Measurements from ENCODE around the gene CLECL1.

Gene CLECL1

GRCh38 chr12:9732921-9733461 is at the start of gene CLECL1:
Gene CLECL1 (minus strand): TSS chr12:9733097.
- DNase-seq, result no peak

- no peak for DNase-seq
Measured at GRCh38 chr12:9781360-9781759, 48.5 kb upstream of the CLECL1 start.

GRCh38 chr12:9779209-9779608 is 46.3 kb upstream of the CLECL1 start:
- no peak for DNase-seq

- no peak for DNase-seq
Measured at GRCh38 chr12:9776781-9777180, 43.9 kb upstream of the CLECL1 start.

GRCh38 chr12:9773216-9773877 is 40.5 kb upstream of the CLECL1 start:
- no peak for DNase-seq

- no peak for DNase-seq
Measured at GRCh38 chr12:9763025-9763424, 30.1 kb upstream of the CLECL1 start.

- no peak for DNase-seq
Measured at GRCh38 chr12:9762369-9762768, 29.5 kb upstream of the CLECL1 start.

- DNase-seq, result no peak
Measured at GRCh38 chr12:9761419-9761781, 28.5 kb upstream of the CLECL1 start.

GRCh38 chr12:9760699-9761418 is 28.0 kb upstream of the CLECL1 start, which contains the start of gene CD69:
Gene CD69 (minus strand): TSS chr12:9760901. CDS start chr12:9760820, 81 bp downstream.
- no peak for DNase-seq

- DNase-seq, result no peak
Measured at GRCh38 chr12:9760120-9760519, 27.2 kb upstream of the CLECL1 start.

GRCh38 chr12:9759694-9760093 is 26.8 kb upstream of the CLECL1 start:
- DNase-seq, result no peak

GRCh38 chr12:9758119-9758518 is 25.2 kb upstream of the CLECL1 start:
- DNase-seq, result no peak

GRCh38 chr12:9757433-9758025 is 24.6 kb upstream of the CLECL1 start:
- no peak for DNase-seq

- no peak for DNase-seq
Measured at GRCh38 chr12:9756706-9757105, 23.8 kb upstream of the CLECL1 start.

GRCh38 chr12:9756170-9756569 is 23.3 kb upstream of the CLECL1 start:
- DNase-seq, result no peak

GRCh38 chr12:9755567-9755966 is 22.7 kb upstream of the CLECL1 start:
- no peak for DNase-seq

GRCh38 chr12:9755035-9755434 is 22.1 kb upstream of the CLECL1 start:
- DNase-seq, result no peak

- DNase-seq, result no peak
Measured at GRCh38 chr12:9754099-9754927, 21.4 kb upstream of the CLECL1 start.

GRCh38 chr12:9753498-9753897 is 20.6 kb upstream of the CLECL1 start:
- no peak for DNase-seq

GRCh38 chr12:9753073-9753472 is 20.2 kb upstream of the CLECL1 start:
- DNase-seq, result no peak

GRCh38 chr12:9752145-9752933 is 19.4 kb upstream of the CLECL1 start:
- no peak for DNase-seq

Measured in T1000 (cell line).